HEK293 (cell line): Measurements from ENCODE around the gene IL1RAPL1.

Experiments used
- CTCF ChIA-PET: fragments of 350-600 bp; formaldehyde crosslinking; extraction: SDS; loops from one replicate; lab custom pipeline; 2021; ENCODE audit warnings: antibody characterized with exemption; lab: Yijun Ruan, JAX
- POLR2A ChIA-PET: fragments of 300-600 bp; formaldehyde crosslinking; extraction: SDS; loops from one replicate; lab custom pipeline; 2020; ENCODE audit warnings: antibody characterized with exemption, inconsistent platforms; lab: Yijun Ruan, JAX
- H3K27ac ChIP-seq: fragments of 200-500 bp; sonication (Bioruptor generic); 2 replicates; pipeline ENCODE4 v1.5.1; 2014; ENCODE audit warnings: low read depth, low read length, control low read depth, inconsistent platforms; ENCODE audit errors: extremely low read depth
- H3K36me3 ChIP-seq, 2 experiments: fragments of 200-500 bp in 1 of 2; sonication (Bioruptor generic) in 1 of 2; 1 replicate in 1 of 2; 2 replicates in 1 of 2; pipeline ENCODE4 v1.5.1; 2014 to 2017; ENCODE audit warnings: inconsistent platforms in 2 of 2, low read length in 2 of 2; ENCODE audit not compliant: control insufficient read depth in 2 of 2, insufficient read depth in 1 of 2
- H3K4me1 ChIP-seq: fragments of 200-500 bp; sonication (Bioruptor generic); 2 replicates; pipeline ENCODE4 v1.5.1; 2014; ENCODE audit warnings: mild to moderate bottlenecking, low read length, inconsistent platforms; ENCODE audit not compliant: control insufficient read depth, insufficient read depth
- H3K4me3 ChIP-seq: 2 replicates; pipeline ENCODE4 v1.5.1; 2011; ENCODE audit warnings: low read depth, mild to moderate bottlenecking, control low read depth, low read length, moderate library complexity
- H3K9me3 ChIP-seq: fragments of 200-500 bp; sonication (Bioruptor generic); 2 replicates; pipeline ENCODE4 v1.5.1; 2014; ENCODE audit warnings: low read depth, low read length, inconsistent platforms; ENCODE audit not compliant: control insufficient read depth, insufficient read depth
- PRDM2 ChIP-seq: fragments of 450-650 bp; formaldehyde crosslinking; IDR thresholded peaks from 2 replicates; pipeline ENCODE4 v1.5.1; 2016; ENCODE audit warnings: missing biosample characterization, missing genetic modification characterization, borderline replicate concordance
- SETDB1 ChIP-seq: IDR thresholded peaks from one replicate; pipeline ENCODE4 v1.6.1; 2017; ENCODE audit warnings: mild to moderate bottlenecking, low read length, moderate library complexity, mixed read lengths; ENCODE audit not compliant: insufficient read length
- TSHZ1 ChIP-seq: fragments of 450-650 bp; formaldehyde crosslinking; IDR thresholded peaks from 2 replicates; pipeline ENCODE4 v1.5.1; 2016; ENCODE audit warnings: missing biosample characterization, missing genetic modification characterization, borderline replicate concordance
- YY1 ChIP-seq: fragments of 450-650 bp; formaldehyde crosslinking; IDR thresholded peaks from 2 replicates; pipeline ENCODE4 v1.5.1; 2018; ENCODE audit warnings: missing biosample characterization, missing genetic modification characterization
- ZBTB21 ChIP-seq: fragments of 450-650 bp; formaldehyde crosslinking; IDR thresholded peaks from 2 replicates; pipeline ENCODE4 v1.5.1; 2017; ENCODE audit warnings: missing biosample characterization, missing genetic modification characterization
- ZNF121 ChIP-seq: fragments of 450-650 bp; formaldehyde crosslinking; IDR thresholded peaks from 2 replicates; pipeline ENCODE4 v1.5.1; 2016; ENCODE audit warnings: missing biosample characterization, missing genetic modification characterization
- ZNF184 ChIP-seq: fragments of 450-650 bp; IDR thresholded peaks from 2 replicates; pipeline ENCODE4 v1.5.1; 2018; ENCODE audit warnings: missing biosample characterization, mild to moderate bottlenecking, missing genetic modification characterization
- ZNF214 ChIP-seq: fragments of 450-650 bp; formaldehyde crosslinking; IDR thresholded peaks from 2 replicates; pipeline ENCODE4 v1.5.1; 2017; ENCODE audit warnings: missing biosample characterization, mild to moderate bottlenecking, missing genetic modification characterization, borderline replicate concordance
- ZNF324 ChIP-seq: fragments of 450-650 bp; formaldehyde crosslinking; IDR thresholded peaks from 2 replicates; pipeline ENCODE4 v1.5.1; 2016; ENCODE audit warnings: missing biosample characterization, missing genetic modification characterization
- TF ChIP-seq, protein P1 (sequence below): fragments of 450-650 bp; formaldehyde crosslinking; IDR thresholded peaks from 2 replicates; pipeline ENCODE4 v1.5.1; 2016; ENCODE audit warnings: missing biosample characterization, missing genetic modification characterization, low read depth
- TF ChIP-seq, protein P2 (sequence below): sonication (generic); formaldehyde crosslinking; IDR thresholded peaks from 2 replicates; pipeline ENCODE4 v1.8.1; 2022; ENCODE audit warnings: mild to moderate bottlenecking, moderate library complexity, missing genetic modification reagents
- TF ChIP-seq, protein P3 (sequence below): fragments of 450-650 bp; formaldehyde crosslinking; IDR thresholded peaks from 2 replicates; pipeline ENCODE4 v1.5.1; 2016; ENCODE audit warnings: missing biosample characterization, missing genetic modification characterization
- TF ChIP-seq, protein P4 (sequence below): fragments of 450-650 bp; formaldehyde crosslinking; IDR thresholded peaks from 2 replicates; pipeline ENCODE4 v1.5.1; 2016; ENCODE audit warnings: missing biosample characterization, missing genetic modification characterization

The IL1RAPL1 gene

DNA sequence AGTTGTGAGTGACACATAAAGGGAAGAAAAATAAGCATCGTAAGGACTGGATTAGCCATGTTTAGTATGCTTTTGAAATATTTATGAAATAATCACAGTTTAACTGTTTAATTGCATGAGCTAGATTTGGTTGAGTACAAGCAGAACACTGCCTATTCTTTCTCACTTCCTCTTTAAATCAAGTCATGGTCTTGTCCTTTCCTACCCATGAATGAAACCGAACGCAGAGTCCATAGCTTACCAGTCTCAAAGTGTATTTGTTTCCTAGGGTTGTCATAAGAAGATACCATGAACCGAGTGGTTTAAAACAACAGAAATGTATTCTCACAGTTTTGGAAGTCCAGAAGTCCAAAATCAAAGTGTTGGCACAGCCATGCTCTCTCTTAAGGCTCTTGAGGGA is 944.1 kb downstream of the IL1RAPL1 start (continued):
- no peak for TF ChIP-seq PRDM2 (tag by site-specific recombination)

DNA sequence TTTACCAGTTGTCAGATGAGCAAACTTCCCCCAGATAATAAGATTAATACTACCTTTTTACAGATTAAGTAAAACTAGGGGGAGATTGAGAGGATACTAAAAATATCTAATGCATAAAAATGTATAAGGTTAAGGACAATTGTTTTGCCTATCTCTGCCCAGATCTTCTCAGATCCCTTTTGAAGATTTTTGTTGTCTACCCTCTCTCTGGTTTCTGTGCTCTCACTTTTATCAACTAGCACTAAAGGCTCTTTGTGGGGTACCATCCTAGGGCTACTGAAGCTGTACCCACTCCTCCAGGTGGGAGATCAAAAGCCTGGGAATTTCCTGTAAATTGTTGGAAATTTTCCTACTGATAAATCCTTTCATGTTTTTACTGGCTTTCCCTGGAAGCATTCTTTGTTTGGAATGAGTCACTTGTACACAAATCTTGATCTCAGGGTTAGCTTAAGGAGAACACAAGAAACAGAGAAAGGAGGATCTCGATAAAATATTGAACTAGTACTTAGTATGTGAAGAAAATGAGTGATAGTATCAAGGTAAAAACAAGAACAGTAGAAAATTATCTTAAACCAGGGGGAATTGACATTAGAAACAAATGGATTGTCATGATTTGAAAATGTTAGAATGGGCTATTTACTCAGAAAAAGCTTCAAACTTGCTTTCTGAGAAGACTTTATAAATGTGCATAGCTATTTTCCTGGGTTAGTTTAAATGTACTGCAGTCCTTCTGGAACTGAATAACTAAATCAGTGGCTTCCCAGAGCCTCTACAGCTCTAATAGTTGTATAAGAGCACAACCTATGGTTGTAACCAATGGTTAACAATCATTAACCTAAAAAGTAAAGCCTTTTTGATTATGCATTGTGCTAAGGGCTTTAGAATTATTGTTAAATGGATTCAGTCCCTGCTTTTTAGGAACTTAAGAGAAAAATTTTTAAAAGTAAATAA is 948.2 kb downstream of the IL1RAPL1 start:
- Histone ChIP-seq H3K4me3 (no peak overlapping the region), H3K27ac (no peak overlapping the region), H3K36me3 (no peaks in the 10 kb centered on the region), H3K4me1 (no peaks in the 10 kb centered on the region), H3K9me3 (no peaks in the 10 kb centered on the region)
- TF ChIP-seq SETDB1 = no peak
- TF ChIP-seq ZNF121 (tag by site-specific recombination) = no peak
- TF ChIP-seq, protein P1, sequence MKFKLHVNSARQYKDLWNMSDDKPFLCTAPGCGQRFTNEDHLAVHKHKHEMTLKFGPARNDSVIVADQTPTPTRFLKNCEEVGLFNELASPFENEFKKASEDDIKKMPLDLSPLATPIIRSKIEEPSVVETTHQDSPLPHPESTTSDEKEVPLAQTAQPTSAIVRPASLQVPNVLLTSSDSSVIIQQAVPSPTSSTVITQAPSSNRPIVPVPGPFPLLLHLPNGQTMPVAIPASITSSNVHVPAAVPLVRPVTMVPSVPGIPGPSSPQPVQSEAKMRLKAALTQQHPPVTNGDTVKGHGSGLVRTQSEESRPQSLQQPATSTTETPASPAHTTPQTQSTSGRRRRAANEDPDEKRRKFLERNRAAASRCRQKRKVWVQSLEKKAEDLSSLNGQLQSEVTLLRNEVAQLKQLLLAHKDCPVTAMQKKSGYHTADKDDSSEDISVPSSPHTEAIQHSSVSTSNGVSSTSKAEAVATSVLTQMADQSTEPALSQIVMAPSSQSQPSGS (tag by site-specific recombination) = no peak
- TF ChIP-seq ZNF184 (tag by site-specific recombination) = no peak
- no peak for TF ChIP-seq TSHZ1 (tag by site-specific recombination)
- TF ChIP-seq, protein P2, sequence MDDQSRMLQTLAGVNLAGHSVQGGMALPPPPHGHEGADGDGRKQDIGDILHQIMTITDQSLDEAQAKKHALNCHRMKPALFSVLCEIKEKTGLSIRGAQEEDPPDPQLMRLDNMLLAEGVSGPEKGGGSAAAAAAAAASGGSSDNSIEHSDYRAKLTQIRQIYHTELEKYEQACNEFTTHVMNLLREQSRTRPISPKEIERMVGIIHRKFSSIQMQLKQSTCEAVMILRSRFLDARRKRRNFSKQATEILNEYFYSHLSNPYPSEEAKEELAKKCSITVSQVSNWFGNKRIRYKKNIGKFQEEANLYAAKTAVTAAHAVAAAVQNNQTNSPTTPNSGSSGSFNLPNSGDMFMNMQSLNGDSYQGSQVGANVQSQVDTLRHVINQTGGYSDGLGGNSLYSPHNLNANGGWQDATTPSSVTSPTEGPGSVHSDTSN (CRISPR knock-in tag) = no peak
- no peak for TF ChIP-seq ZBTB21 (tag by site-specific recombination)
- no peak for TF ChIP-seq YY1 (tag by site-specific recombination)
- no peak for TF ChIP-seq ZNF214 (tag by site-specific recombination)
- TF ChIP-seq ZNF324 (tag by site-specific recombination) = no peak
- TF ChIP-seq, protein P3, sequence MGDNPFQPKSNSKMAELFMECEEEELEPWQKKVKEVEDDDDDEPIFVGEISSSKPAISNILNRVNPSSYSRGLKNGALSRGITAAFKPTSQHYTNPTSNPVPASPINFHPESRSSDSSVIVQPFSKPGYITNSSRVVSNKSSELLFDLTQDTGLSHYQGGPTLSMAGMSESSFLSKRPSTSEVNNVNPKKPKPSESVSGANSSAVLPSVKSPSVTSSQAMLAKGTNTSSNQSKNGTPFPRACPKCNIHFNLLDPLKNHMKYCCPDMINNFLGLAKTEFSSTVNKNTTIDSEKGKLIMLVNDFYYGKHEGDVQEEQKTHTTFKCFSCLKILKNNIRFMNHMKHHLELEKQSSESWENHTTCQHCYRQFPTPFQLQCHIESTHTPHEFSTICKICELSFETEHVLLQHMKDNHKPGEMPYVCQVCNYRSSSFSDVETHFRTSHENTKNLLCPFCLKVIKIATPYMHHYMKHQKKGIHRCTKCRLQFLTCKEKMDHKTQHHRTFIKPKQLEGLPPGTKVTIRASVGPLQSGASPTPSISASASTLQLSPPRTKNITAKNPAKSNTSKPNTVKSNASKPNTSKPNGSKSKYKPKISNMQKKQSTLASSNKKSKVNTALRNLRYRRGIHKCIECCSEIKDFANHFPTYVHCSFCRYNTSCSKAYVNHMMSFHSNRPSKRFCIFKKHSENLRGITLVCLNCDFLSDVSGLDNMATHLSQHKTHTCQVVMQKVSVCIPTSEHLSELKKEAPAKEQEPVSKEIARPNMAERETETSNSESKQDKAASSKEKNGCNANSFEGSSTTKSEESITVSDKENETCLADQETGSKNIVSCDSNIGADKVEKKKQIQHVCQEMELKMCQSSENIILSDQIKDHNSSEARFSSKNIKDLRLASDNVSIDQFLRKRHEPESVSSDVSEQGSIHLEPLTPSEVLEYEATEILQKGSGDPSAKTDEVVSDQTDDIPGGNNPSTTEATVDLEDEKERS = no peak
- TF ChIP-seq, protein P4, sequence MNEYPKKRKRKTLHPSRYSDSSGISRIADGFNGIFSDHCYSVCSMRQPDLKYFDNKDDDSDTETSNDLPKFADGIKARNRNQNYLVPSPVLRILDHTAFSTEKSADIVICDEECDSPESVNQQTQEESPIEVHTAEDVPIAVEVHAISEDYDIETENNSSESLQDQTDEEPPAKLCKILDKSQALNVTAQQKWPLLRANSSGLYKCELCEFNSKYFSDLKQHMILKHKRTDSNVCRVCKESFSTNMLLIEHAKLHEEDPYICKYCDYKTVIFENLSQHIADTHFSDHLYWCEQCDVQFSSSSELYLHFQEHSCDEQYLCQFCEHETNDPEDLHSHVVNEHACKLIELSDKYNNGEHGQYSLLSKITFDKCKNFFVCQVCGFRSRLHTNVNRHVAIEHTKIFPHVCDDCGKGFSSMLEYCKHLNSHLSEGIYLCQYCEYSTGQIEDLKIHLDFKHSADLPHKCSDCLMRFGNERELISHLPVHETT (tag by site-specific recombination) = no peak
- ChIA-PET CTCF (interaction anchor here (0.8 kb wide), 1 partner anchor 957 kb away, joined by 3 read pairs; no protein-coding TSS in a partner anchor), POLR2A (no interaction called here)
